ENCODE measurements around the gene SLC23A3.
"Not testable (repeated sequence)": the region's sequence is repeated elsewhere in the genome, so short reads cannot be mapped to it uniquely, and the experiment has no call there.

SLC23A3 gene

DNA sequence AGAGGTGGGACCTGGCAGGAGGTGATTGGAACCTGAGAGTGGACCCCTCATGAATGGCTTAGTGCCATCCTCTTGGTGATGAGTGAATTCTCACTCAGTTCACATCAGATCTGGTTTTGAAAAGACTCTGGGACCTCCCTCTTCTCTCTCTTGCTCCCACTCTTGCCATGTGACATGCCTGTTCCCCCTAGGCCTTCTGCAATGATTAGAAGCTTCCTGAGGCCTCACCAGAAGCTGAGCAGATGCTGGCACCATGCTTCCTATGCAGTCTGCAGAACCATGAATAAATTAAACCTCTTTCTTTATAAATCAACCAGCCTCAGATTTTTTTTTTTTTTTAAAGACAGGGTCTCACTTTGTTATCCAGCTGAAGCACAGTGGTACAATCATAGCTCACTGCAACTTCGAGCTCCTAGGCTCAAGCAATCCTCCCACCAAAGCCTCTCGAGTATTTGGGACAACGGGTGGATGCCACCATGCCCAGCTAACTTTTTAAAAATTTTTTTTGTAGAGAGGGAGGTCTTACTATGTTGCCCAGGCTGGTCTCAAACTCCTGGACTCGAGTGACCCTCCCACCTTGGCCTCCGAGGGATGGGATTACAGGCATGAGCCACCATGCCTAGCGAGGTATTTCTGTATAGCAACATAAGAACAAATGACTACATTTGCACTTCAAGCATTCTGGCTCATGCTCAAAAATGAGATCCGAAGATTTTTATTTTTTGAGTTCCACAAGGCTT, 34.8 kb upstream of the SLC23A3 start:
- TF ChIP-seq CTCF (IDR thresholded peaks at IDR 0.05; ENCODE audit: insufficient read depth, low read depth, low read length, missing control alignments), result no peak
- no peak overlapping the region for H3K4me3 ChIP-seq (ENCODE audit: low read depth, low read length)
- DNase-seq (ENCODE audit: low read depth), result no peak

DNA sequence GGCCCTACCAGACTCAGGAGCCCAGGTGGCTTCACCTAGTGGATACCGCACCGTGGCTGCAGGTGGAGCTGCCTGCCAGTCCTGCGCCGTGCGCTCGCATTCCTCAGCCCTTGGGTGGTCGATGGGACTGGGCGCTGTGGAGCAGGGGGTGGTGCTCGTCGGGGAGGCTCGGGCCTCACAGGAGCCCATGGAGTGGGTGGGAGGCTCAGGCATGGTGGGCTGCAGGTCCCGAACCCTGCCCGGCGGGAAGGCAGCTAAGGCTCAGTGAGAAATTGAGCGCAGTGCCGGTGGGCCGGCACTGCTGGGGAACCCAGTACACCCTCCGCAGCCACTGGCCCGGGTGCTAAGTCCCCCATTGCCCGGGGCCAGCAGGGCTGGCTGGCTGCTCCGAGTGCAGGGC, 31.5 kb upstream of the SLC23A3 start:
- not testable (repeated sequence) for DNase-seq (ENCODE audit: low read depth); H3K4me3 ChIP-seq (ENCODE audit: low read depth, low read length)

- not testable (repeated sequence) for H3K4me3 ChIP-seq (ENCODE audit: low read depth, low read length); DNase-seq (ENCODE audit: low read depth)
Measured at GRCh38 chr2:219200502-219201326, 30.9 kb upstream of the SLC23A3 start.

GRCh38 chr2:219199470-219200211, 29.8 kb upstream of the SLC23A3 start:
- no peak overlapping the region for H3K4me3 ChIP-seq (ENCODE audit: low read depth, low read length)
- DNase-seq (ENCODE audit: low read depth), result no peak
- no peak for TF ChIP-seq CTCF (IDR thresholded peaks at IDR 0.05; ENCODE audit: insufficient read depth, low read depth, low read length, missing control alignments)

DNA sequence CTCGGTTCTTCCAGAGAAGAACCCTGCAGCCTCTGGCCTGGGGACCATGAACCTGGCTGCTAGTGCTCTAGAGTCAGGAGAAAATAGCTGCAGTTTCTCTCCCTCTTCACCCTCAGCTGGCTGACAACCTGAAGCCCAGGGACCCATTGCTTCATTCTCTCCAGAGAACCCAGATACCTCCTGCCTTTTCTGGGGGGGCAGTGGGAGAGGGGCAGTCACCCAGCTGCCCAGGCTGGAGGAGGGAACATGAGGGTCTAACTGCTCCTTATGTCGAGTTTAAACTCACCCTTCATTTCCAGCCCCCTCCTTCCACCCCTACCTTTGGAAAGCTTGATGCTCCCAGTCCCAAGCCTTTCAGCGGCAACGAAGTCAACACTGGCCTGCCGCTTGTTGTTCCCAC, 29.1 kb upstream of the SLC23A3 start:
- no peak overlapping the region for H3K4me3 ChIP-seq (ENCODE audit: low read depth, low read length)
- DNase-seq (ENCODE audit: low read depth), result no peak
- TF ChIP-seq CTCF (IDR thresholded peaks at IDR 0.05; ENCODE audit: insufficient read depth, low read depth, low read length, missing control alignments), result no peak

DNA sequence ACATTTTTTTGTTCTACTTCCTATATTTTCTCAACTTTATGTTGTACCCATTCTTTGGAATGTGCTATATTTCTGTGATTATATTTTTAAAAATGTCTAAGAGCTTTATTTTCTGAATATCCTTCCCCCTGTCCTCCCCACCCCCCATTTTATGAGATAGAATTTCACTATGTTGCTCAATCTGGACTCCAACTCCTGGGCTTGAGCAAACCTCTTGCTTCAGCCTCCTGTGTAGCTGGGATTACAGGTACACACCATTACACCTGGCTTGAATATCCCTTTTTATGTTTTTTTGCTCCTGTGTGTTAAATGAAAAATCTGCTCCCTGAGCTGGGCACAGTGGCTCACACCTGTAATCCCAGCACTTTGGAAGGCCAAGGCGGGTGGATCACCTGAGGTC, 27.6 kb upstream of the SLC23A3 start:
- no peak for TF ChIP-seq CTCF (IDR thresholded peaks at IDR 0.05; ENCODE audit: insufficient read depth, low read depth, low read length, missing control alignments)
- no peak for DNase-seq (ENCODE audit: low read depth)
- no peak overlapping the region for H3K4me3 ChIP-seq (ENCODE audit: low read depth, low read length)

GRCh38 chr2:219186754-219187456, 17.1 kb upstream of the SLC23A3 start:
- TF ChIP-seq CTCF (IDR thresholded peaks at IDR 0.05; ENCODE audit: insufficient read depth, low read depth, low read length, missing control alignments), result no peak
- no peak overlapping the region for H3K4me3 ChIP-seq (ENCODE audit: low read depth, low read length)
- DNase-seq (ENCODE audit: low read depth), result no peak

Measured in GM12865 (cell line).